GM12801 (cell line): ENCODE results near the gene OPHN1.

Experiments used
- TF ChIP-seq, protein P1 (sequence below): IDR thresholded peaks from one replicate; pipeline ENCODE4 v1.5.1; 2011; ENCODE audit warnings: control low read depth; ENCODE audit not compliant: insufficient read length; ENCODE audit errors: extremely low read depth

The OPHN1 gene

DNA sequence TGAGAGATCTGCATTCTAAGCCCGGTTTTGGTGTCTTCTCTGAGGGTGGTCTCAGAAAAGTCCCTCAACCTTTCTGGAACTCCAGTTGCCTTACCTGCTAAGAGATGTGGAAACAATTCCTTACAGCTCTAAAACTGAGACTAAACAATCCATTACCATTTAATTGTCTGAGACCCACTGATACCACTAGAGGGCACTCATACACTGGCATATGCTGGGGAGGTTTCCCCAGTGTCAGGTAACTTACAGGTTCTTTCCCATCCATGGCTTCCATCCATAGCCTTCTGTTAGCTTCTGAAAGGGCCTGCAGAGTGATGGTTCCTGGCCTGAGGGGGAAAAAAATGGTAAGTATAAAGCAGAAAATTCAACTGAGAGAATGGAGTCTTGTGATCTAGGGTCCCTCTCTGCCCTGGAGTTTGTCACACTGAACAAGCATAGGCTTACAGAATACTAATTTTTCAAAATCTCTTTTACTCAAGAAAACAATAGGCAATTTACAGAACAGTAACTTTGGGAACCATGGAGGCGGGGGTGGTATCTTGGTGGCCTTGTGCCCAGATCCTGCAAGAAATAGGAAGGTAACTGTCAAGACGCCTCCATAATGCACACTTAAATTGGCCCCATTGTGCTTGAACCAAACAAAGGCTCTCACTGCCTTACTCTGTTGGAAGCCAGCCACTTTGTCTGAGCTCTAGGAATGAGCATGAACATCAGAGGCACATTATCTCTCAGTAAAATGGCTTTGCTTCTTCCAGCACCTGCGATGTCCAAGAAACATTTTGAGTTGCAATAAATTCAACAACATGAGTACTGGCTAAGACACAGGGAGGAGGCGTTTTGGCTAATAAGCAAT, 236.1 kb downstream of the OPHN1 start:
- TF ChIP-seq, protein P1, sequence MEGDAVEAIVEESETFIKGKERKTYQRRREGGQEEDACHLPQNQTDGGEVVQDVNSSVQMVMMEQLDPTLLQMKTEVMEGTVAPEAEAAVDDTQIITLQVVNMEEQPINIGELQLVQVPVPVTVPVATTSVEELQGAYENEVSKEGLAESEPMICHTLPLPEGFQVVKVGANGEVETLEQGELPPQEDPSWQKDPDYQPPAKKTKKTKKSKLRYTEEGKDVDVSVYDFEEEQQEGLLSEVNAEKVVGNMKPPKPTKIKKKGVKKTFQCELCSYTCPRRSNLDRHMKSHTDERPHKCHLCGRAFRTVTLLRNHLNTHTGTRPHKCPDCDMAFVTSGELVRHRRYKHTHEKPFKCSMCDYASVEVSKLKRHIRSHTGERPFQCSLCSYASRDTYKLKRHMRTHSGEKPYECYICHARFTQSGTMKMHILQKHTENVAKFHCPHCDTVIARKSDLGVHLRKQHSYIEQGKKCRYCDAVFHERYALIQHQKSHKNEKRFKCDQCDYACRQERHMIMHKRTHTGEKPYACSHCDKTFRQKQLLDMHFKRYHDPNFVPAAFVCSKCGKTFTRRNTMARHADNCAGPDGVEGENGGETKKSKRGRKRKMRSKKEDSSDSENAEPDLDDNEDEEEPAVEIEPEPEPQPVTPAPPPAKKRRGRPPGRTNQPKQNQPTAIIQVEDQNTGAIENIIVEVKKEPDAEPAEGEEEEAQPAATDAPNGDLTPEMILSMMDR, result no peak

DNA sequence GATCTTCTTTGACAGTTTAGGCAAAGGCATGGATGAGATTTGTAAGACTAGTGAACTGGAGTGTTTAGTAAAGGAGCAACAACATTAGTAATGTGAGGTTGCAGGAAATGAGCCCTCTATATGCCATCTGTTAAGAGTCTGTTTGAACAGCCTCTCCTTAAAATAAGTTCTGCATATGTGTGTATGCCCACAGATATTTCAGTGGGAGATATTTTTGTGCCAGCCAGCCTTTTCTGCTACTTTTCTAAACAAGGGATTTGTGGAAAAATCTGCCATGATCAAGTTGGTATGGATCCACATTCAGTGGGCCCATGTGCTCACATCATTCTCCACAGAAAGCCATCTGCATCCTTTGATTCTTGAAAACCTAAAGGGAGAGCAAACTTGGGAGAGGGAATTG, 237.7 kb downstream of the OPHN1 start:
- TF ChIP-seq, protein P1, result no peak

DNA sequence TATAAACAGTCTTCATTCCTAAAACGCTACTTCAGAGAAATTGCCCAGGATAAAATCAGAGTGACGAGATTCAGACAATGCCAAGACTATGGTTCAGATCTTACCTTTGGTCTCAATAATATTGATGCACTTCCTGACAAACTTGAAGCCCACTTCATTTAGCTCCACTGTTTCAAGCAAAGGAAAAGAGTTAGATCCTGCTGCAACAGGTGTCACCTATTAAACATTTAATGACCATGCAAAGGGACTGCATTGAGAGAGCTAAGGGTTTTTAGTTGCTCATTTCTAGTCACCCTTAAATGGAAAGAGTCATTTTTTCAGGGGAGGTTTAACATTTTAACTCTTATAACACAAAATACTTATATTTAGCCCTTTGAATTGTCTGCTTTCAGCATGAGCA, 239.5 kb downstream of the OPHN1 start:
- TF ChIP-seq, protein P1, result no peak

DNA sequence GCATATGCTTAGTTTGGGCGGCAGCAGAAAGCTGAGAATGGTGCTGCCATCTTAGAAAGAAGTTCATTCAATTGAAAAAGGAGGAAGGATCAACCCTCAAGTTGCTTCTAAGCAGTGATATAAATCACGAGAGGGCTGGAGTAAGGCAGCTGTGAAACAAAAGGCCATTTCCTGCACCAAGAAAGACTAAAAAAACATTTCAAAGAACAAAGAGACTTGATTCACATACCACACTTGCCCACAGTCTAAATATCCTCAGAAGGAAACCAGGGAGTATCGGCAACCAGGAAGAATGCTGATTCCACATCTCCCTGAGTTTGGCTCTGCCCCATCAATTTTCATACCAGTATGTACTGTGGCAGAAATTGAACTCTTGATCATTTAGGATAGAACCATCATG, 240.1 kb downstream of the OPHN1 start:
- TF ChIP-seq, protein P1, result no peak

DNA sequence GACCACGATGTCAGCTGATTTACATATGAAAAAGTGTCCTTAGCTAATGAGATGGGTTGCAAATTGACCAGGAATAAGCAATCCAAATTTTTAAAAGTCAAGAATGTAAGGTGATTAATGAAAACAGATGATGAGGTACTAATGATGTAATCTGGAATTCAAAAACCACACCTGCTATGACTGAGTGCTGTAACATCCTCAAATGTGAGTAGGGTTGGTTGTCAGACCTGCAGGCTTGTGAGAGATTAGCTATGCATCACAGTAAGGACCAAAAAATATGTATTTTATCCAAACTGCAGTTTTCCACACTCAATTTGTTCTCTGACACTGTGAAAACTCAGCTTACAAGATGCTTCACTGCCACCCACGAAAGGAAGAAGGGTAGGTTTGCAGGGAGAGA, 242.5 kb downstream of the OPHN1 start:
- TF ChIP-seq, protein P1, result no peak

DNA sequence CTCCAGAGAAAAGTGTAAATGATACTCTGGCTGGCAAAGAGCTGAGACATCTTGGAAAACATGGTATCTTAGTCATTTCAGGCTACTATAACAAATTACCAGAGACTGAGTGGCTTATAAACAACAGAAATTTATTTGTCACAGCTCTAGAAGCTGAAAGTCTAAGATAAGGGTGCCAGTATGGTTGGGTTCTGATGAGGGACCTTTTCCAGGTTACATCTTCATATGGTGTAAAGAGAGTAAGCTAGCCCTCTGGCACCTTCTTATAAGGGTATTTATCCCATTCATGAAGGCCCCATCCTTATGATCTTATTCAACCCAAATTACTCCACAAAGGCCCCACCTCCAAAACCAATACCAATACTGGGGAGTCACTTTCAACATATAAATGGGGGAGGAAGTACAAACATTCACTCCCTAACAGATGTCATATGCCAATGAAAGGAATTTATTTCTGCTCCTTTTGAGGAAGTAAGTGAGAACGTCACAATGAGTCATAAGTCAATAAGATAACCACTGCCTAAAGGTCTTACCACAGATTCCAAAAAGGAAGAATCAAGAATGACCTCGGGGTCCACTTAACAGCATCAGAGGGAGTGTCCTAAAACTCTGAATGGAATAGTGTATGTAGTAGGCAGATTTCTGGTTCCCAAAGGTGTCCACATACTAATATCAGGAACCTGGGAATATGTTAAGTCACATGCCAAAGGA, 246.6 kb downstream of the OPHN1 start:
- TF ChIP-seq, protein P1, result no peak

DNA sequence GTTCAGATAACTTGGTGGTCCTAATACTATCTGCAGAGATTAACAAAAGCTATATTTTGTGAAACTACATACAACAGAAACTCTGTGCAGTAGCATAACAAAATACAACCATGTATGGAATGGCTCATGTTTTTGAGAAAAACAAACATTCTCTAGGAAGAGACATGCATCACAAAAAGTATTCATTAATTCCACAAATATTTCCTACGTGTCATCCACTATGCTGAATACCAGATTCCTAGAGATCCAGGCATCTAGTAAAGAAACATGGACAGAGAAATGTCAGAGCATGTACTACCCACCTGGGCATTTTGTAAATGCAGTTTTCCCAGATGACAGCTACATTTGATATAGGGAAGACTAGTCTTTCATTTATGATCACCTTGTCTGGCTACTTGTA, 248.1 kb downstream of the OPHN1 start:
- TF ChIP-seq, protein P1, result no peak
